GM19240 (cell line): ENCODE results near the gene LRP1B.

Source experiments
- DNase-seq: peaks from one replicate; pipeline ENCODE4 v3.0.0; 2011; ENCODE audit warnings: low spot score; ENCODE audit not compliant: insufficient read length

Gene LRP1B

DNA sequence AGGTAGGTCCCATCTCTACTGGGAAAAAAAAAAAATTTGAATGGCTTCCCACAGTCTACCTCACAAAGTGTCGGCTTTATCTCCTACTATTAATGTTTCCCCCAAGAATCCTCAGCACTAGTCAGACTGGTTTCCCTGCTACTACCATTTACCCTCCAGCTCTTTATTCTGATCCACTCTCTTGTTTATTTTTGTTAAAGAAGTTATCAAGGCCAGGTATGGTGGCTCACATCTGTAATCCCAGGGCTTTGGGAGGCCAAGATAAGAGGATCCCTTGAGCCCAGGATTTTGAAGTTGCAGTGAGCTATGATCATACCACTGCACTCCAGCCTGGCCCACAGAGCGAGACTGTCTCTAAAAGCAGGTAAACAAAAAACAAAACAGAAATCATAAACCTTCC is 1275.3 kb downstream of the LRP1B start:
- DNase-seq: no peak

DNA sequence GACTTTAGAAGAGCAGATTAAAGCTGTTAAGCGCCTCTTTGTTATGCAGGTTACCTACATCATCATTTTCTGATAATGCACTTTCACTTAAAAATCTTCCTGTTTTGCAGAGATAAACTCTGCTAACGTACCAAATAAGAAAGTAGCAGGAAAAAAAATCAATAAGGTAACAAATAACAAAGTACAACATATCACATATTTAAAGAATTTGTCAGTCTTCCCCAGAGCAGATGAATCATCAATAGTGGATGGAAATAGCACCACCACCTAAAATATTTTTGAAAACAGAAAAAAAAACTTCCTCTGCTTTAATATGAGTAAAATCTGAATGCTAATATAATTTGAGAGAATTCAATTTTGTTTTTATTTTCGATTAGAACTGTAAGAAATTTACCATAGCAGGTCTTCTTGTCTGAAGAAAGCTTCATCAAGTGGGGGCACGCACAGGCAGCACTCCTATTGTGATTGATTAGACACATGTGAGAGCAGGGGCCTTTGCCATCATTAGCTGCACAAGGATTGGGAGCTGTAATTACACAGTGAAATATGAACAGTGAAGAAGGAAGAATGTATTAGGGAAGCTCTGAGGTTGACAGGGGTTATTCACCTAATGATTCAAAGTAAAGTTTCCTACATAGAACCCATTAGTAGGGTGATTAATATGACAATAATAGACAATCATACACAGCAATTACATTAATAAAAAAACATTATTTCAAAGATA is 1279.4 kb downstream of the LRP1B start:
- DNase-seq: no peak

DNA sequence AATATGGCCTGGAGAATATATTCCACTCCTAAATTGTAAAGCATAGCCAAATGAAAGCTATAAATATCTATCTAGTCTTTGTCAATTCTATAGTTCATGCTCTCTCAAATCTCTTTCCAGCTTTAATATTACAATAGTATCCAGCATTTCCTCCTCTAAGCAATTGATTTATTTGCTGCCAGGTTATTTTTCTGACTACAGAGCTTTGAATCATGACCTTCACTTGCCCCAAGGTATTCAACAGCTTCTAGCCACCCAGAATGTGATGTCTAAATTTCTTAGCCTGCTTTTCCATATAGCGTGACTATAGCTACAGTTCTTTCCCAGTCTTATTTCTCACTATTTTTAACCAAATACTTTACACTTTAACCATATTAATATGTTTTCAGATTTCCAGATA is 1287.6 kb downstream of the LRP1B start:
- DNase-seq: no peak

DNA sequence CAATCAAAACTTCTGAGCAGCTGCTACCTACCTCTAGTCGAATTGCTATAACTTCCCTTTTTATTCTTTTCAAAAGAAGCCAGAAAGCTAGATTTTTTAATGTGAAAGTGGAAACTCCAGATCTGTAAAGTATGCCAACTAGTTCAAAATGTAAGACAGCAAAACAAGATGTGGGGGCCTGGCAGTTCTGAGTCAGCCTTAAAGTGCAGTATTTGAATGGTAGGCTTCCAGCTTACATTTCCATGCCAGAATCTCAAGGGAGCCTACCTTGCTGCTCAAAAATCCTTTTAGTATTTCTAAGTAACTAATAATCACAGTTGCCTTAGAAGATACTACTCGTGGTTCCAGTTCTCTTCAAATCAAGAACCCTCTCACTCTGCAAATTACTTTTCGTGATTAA is 1288.7 kb downstream of the LRP1B start:
- DNase-seq: no peak

DNA sequence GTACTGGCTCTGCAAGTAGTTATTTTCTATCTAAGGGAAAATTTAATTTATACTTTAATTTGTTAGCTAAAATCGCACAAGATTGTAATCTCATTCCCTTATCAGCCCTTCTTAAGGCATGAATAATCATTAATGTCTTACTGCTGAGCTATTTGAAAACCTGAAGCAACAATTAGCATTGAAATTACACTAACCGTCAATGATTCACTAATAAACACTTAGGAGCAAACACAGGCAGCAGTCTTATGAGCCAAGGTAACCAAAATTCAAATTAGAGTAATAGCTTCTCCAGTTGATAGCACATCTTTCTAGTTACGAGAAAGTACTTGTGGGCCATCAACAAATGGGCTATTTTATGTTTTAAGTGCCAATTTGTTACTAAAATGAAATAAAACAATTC is 1289.7 kb downstream of the LRP1B start:
- DNase-seq: no peak

DNA sequence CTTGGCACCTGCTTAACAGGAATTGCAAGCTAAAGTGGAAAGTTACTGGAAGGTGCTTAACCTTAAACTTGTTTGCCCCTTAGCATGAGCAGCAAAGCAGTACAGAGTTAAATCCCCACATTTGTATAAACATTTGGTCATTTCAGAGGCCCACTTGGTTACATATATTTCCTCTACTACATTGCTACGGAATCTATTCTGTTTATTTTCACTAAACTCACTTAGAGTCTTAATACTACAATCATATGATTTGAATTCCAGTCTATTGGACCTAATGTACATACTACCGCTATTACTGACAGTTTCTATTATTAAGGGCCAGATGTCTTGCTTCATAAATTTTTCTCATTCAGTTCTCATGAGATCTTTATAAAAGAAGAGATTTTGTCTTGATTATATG is 1294.0 kb downstream of the LRP1B start:
- no peak for DNase-seq

DNA sequence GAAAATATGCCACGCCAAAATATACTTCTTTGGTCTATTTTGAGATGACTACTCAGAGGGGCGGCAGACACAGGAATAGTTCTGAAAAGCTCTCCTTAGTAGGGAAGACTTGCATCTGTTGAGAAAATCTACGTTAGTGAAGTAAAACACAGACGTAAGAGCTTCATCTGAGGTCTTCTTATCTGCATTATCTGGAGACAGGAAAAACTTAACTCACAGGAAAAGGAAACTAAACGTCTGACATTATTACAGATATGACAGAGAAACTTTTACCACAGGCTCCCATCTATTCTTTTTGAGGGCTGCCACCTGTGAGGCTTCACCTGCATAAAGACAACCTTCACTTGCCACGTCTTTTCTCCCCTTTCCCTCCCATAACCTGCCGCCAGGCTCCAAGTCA is 1295.7 kb downstream of the LRP1B start:
- DNase-seq: no peak

DNA sequence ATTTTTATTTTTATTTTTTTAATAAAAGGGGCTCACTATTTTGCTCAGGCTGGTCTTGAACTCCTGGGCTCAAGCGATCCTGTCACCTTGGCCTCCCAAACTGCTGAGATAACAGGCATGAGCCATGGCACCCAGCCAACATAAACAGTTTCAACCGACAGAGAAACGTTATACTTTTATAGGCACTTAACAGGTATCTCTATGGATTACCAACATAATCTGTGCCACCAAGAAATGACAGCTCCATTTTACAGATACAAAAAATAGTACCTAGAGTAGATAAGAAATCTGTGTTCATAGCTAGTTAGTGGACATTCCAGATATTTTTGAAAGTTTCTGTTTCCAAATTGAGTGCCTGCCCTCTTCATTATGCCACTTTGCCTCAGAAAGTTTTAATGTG is 1316.7 kb downstream of the LRP1B start:
- no peak for DNase-seq

DNA sequence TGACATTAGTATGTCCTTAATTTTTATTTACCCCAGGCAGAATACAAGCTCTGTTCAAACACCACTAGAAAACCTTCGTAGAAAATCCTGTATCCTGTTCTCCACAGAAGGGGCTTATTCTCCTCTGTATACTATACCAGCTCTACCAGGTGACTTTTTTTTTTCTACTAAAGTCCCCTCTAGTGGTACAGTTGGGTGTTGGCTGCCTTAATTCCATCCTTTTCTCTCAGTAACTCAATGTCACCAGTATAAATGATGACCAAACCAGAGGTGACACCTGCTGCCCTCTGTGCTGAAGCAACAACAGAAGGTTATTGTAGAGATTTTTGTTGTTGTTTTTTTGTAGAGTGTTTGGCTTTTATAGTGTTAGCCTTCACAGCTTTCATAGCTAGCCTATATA is 1322.0 kb downstream of the LRP1B start:
- DNase-seq: no peak

DNA sequence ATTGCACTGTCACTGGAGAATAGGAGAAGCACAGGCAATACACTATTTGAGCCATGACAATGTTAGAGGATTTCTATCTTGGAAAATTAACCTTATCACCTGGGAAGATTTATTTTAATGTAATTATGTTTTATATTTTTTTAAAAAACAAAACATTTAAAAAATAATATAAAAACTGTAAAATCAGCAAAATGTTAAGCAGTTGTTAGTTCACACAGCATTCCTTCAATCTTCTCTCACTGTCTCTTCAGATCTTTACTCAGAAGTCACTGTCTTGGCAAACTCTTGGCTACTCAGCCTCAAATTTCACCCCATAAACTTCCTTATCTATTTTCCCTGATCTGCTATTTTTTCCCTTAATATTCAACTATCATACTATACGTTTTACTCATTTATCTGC is 1322.6 kb downstream of the LRP1B start:
- DNase-seq: no peak

DNA sequence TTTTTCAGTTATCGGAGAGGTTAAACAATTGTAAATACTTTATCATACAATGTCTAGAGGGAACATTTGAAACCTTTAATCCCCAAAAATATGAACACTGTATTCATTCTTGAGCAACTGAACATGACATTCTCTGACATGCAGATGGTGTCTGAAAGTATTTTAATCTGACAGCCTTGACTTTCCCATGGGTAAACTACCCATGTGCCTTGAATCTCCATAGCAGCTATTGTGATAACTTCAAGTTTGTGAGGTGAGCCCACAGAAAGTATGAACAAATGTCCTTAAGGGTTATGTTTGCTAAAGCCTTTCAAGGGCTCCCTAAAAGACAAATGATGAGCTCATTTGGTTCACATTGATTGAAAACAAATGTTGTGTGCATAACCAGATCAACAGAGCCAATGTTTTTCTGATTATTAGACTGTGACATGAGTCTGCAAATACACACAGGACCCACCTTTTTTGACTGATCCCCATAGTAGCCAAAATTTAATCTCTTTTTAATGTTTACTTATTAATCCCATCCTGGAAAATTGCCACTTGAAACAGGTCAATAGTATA is 1326.0 kb downstream of the LRP1B start:
- no peak for DNase-seq

DNA sequence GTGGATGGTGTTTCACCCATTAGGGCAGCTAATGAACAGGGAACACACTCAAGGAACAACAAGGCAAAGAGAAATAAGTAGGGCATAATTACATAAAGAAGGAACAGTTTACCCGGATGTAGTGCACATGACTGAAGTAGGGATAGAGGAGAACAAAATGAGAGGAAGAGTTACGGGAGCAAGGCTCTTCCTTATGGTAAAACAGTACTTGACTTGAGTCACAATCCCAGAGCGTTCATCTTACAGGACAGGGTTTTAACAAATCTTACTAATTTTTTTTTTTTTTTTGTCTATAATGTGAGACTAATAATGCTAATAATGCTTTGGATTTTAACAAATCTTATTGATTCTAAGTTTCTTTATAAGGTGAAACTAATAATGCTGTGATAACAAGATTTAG is 1329.5 kb downstream of the LRP1B start:
- DNase-seq: no peak

DNA sequence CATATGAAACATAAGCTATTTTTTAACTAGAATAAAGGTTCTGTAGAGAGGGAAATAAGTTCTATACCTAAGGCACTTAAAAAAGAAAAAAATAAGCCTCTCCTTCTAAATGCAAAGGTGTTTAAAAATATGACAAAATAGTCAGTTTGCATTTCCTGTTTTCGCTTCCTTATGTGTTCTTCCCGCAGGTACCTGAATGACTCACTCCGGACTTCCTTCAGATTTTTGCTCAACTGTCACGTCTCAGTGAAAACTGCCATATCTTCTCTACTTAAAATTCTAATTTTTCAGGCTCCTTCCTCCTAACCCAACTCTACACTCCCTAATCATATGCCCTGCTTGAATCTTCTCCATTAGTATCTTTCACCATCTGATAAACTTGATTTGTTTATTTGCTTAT is 1333.1 kb downstream of the LRP1B start:
- DNase-seq: no peak

DNA sequence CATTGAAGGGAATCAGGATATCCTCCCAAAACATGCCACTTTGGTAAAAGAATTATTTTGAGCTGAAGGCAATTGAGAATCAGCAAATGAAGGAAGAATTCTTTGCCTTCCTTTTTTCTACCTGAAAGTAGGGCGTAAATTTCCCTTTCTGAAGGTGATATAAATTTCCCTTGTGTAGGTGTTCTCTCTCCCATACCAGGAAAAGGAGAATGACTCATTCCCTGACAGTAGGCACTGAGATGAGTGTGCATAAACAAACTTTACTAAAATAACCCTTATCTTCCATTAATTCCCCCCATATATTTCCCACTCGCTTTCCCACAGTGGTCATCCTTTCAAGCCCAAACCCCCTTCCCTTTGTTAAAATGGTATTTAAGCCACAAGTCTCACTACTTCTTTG is 1339.0 kb downstream of the LRP1B start:
- no peak for DNase-seq

DNA sequence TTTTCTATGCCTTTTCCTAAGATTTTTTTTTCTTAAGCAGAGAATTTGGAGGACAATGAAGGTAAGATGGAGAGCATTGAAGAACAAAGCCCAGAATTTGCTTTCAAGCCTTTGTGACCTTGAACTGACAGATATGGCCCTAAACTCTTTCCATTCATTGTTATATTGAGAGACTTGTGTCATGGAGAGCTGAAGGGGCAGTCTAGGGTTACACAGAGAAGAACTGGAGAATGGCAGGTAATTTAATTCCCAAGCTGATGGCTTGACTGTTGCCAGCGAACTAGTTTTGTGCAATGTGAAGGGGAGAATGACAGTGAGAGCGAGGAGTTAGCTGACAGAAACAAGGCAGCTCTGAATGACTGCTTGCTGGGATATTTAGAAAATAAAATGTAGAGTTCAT is 1344.2 kb downstream of the LRP1B start:
- DNase-seq: no peak

DNA sequence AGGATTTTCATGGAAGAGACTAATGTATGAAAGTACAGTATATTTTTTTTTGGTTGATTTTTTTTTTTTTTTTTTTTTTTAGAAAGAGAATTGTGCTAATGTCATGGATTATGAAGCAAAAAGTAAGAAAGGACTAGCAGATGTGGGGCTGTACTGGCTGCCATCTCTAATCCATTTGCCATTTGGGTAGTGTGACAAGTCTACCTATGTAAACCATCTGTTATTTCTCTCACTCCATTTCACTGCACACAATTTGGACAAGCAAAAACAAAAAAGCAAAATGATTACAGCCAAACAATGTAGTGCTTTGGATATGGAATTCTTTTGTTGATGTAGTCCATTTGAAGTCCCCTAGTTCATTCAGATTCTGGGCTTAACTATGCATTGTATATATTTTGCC is 1355.4 kb downstream of the LRP1B start:
- DNase-seq: no peak

DNA sequence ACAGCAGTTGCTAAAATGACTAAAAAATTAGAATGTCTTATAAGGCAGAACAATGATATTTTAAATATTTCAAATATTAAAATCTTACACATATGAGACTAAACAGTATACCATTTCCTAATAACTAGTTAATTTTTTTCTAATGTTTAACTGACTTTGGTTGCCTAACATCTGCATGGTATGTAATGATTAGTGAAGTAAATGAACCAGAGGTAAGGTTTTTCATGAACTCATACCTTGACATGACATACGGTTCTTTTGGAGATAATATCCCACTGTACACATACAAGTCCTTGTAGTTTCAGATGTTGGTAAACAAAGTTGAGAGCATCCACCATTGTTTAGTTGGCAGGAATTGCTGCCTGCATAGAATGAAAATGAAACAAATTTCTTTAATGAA is 1360.2 kb downstream of the LRP1B start:
- no peak for DNase-seq

DNA sequence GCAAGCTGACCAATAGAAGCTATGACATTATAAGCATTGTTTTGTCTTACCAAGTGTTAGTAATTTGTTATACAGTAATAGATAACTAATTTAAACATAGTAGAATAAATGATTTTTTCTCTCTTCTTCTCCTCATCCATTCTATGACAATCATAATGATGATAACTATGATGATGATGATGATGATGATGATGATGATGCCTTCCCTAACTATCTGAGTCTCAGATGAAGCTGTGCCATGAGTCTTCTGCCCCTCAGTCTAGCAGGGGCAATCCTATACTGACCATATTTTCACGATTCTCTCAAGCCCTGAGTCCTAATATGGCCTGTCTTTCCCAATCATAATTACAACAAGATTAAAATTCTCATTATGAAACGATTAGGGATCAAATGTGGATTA is 1369.0 kb downstream of the LRP1B start:
- DNase-seq: no peak

DNA sequence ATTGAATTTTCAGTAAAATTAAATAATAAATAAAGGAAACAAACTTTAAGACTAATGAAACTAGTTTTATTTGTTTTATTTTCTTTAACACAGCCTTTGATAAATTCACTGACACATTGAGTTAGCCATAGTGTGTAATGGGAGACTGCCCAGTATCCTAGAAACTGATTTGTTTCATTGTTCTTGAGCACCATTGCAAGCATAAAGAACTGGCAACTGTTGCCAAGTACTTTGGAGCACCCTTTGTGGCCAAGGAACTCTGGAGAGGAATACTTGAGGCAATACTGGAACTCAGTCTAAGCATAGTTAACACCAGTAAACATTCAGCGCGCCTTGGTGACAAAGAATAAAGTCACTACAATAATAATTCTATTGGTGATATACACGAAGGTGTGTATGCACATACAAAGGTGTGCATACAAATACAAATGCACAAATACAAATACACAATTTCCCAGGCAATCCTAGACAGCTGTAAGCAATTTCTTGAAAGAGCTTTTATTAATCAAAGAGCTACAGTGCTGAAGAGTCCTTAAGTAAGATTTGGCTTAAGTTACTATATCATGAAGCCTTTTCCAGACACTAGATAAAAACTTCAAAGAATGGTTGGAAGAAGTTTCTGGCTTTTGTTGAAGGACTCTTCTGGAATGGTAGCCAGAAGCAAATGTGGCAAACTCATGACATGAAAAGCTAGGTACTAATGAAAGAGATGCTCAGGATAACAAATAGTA is 1371.2 kb downstream of the LRP1B start:
- DNase-seq: no peak

DNA sequence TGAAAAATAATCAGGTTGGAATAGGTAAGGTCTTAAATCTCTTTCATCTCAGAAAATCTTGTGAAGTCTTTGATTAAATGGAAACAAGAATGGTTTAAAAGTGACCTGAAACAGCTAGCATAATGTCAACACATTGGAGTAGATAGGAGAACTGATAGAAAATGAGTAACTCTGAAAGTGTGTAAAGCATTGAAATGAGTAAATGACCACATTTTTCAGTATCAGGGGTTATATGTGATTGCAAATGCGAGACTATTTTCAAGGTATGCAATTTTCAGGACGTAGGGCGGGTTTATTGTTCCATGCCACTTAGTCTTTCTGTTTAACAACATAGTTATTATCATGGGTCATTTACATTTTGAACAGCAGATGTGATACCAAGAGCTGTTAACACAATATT is 1383.2 kb downstream of the LRP1B start:
- no peak for DNase-seq

DNA sequence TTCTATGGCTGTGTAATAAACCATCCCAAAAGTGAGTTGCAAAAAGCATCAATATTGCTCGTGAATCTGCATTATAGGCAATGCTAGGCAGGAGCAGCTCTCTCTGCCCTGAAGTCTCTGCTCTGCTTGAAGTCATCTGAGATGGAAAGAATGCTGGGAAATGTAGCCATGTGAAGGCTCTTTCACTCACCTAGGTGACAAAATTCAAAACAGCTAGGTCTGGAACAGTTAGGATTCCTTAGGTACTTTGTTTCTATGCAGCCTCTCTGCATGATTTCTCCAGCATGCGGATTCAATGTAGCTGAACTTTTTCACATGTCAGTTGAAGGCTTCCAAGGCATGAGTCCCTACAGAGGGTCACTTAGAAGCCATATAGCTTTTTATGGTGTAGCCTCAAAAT is 1383.7 kb downstream of the LRP1B start:
- no peak for DNase-seq

DNA sequence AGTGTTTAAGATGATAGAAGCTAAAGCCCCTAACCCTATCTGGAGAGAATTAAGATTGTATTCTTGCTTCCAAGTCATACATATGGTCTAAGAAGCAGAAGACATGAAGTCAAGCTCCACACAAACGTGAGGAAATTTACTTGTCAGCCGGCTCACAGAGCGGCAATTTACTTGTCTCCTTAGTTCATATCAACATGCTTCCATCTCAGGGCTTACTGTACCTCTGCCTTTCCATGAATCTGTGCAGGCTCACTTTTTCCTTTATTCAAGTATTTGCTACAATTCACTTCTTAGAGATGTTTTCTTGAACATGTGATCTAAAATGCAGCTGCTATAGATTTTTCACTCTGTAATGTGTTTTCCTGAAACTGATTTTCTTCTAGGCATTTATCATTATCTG is 1386.4 kb downstream of the LRP1B start:
- no peak for DNase-seq

DNA sequence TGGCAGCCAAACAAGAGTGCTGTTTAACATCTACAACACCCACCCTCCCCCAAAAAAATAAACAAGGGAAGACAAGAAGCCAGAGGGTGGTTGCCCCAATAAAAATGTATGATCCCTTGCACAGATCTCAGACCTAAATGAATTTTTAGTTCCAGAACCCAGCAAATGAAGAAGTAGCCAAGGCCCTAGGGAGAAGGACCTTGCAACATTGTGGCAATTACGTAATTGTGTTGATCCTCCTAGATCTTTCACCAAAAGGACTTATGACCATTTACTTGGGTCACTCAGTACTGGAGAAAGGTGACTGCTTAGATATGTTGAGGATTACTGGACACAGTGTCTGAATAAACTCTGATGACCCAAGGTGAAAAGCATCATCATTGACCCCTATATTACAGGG is 1393.8 kb downstream of the LRP1B start:
- no peak for DNase-seq
